WERI-Rb-1 (cell line): ENCODE results near the gene TAS1R3.

Experiments
- DNase-seq: peaks from one replicate; pipeline ENCODE4 v3.0.0-alpha.2; 2020
- H3K27ac ChIP-seq: fragments of 250-450 bp; sonication (Bioruptor Pico); 2 replicates; pipeline ENCODE4 v1.5.1; 2020; ENCODE audit warnings: mild to moderate bottlenecking, moderate library complexity
- H3K27me3 ChIP-seq: fragments of 250-450 bp; sonication (Bioruptor Pico); 2 replicates; pipeline ENCODE4 v1.5.1; 2021; ENCODE audit warnings: mild to moderate bottlenecking, low read depth, moderate library complexity; ENCODE audit not compliant: insufficient read depth, severe bottlenecking
- H3K36me3 ChIP-seq: fragments of 250-450 bp; sonication (Bioruptor Pico); 2 replicates; pipeline ENCODE4 v1.5.1; 2020; ENCODE audit warnings: mild to moderate bottlenecking, moderate library complexity
- H3K4me3 ChIP-seq: 2 replicates; pipeline ENCODE4 v1.5.1; 2011; ENCODE audit warnings: low read depth, mild to moderate bottlenecking, control low read depth, low read length
- H3K9me3 ChIP-seq: fragments of 250-450 bp; sonication (Bioruptor Pico); 2 replicates; pipeline ENCODE4 v1.5.1; 2021; ENCODE audit warnings: mild to moderate bottlenecking, moderate library complexity; ENCODE audit not compliant: severe bottlenecking
- CTCF ChIP-seq: IDR thresholded peaks from 2 replicates; pipeline ENCODE4 v1.5.1; 2011; ENCODE audit warnings: low read depth, mild to moderate bottlenecking, control low read depth, inconsistent platforms, low read length

TAS1R3 gene

DNA sequence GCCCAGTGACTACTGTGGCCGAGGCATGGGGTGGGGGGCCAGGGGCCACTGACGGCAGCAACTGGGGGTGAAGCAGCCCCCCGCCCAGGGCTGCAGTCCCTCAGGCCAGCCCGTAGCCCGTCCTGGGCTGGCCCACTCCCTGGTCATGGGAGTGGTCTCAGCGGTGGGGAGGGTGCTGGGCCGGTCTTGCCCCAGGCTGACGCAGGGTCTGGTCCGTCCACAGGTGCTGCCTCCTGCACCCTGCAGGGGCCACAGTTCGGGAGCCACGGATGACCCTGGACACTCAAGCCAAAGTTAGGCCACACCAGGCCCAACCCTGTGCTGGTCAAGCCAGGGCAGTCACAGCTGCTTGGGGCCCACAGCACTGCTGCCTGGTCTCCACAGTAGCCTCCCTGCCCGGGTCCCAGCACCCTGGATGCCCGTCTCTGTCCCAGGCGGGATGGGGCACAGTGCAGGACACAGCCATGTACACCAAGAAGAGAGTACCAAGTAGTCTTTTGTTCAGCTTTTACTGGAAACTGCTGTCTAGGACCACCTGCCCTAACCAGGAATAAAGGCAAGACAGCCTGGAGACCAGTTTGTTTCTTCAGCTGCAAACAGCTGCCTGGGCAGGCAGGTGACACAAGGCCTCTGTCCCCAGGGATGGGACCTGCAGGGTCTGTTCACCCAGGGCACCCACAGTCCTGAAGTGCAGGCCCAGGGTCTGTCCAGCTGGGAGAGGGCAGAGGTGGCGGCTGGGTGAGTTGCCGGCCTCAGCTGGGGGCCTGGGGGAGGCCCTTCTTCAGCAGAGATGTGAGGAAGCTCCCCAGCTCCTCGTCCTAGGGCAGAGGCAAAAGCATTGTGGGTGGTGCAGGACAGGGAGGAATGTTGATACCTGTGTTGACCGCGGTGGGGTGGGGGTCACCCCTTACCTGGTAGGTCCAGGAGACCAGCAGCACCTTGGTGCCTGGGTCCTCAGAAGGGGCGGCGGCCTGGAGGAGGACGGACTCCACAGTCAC is 19.7 kb upstream of the TAS1R3 start:
- H3K36me3 ChIP-seq = peaks cover 80% of the 10 kb centered on the region
- H3K9me3 ChIP-seq = no peaks in the 10 kb centered on the region
- H3K27ac ChIP-seq = no peak overlapping the region
- H3K27me3 ChIP-seq = no peaks in the 10 kb centered on the region
- DNase-seq = no peak
- H3K4me3 ChIP-seq = no peak overlapping the region
- no peak for TF ChIP-seq CTCF

DNA sequence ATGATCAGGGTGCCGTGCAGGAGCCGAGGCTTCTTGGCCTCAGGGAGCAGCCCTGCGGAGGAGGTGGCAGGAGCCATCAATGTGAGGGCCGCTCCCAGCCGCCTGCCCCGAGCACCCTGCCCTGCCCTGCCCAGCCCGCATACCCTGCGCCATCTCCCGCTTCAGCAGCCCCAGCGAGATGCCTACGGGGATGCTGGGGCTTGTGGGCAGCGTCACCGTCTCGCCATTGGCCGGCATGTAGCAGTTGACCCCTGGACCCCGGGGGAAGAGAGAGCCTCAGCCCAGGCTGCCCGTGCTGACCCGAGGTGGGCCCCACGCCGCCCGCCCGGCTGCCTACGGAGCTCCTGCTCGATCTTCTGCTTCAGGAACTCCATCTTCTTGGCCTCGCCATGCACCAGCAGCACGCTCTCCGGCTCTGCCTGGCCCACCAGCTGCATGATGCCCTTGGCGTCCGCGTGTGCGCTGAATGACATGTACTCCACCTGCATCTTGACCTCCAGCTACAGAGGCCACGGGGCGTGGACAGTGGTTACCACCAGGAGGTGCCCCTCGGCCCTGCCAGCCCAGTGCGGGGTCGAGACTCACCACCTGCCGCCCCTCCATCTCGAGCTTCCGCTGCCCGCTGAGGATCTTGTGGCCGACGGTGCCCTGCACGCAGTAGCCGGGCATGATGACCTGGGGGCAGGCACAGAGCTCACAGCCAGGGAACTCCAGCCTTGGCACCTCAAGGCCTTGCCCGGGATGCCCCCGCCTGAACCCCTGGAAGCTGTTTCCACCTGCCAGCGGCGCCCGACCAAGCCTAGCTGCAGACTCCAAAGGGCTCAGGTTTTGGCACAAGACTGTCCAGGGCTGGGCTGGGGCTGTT is 18.4 kb upstream of the TAS1R3 start:
- TF ChIP-seq CTCF = no peak
- no peaks in the 10 kb centered on the region for H3K27me3 ChIP-seq
- peaks cover 88% of the 10 kb centered on the region for H3K36me3 ChIP-seq
- no peak for DNase-seq
- H3K4me3 ChIP-seq = no peak overlapping the region
- H3K9me3 ChIP-seq = no peaks in the 10 kb centered on the region
- H3K27ac ChIP-seq = no peak overlapping the region; the same call in 1 of the 2 replicates

DNA sequence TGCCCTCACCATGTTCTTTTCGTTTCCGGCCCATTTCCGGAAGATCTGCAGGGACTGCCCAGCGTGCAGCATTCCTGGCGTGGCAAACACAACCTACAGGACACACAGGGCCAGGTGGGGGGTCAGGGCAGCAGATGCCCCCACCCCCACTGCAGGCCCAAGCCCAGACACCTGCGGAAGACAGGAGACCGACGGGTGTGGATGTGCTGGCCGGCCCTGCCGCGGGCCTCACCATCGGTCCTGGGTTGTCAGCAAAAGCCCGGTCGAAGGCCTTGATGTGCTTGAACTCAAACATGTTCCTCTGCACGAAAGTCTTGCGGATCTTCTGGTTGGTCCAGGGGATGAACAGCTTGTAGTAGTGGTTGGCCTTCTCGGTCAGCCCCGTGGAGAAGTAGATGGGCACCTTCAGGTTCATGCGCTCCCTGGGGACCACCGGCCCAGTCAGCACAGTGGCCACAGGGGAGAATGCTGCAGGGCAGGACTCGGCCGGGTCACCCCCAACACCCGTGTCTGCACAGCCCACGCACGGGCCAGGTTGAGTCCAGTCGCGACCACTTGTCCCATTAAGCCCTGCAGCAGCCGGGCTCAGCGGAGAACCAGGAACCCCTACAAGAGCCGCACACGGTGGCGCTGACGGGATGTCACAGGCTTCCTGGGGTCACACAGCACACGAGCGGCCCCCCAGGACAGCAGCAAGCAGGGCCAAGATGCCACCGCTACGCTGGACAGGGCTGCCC is 17.4 kb upstream of the TAS1R3 start:
- no peak for TF ChIP-seq CTCF

GRCh38 chr1:1314237-1314586 is 16.9 kb upstream of the TAS1R3 start:
- no peaks in the 10 kb centered on the region for H3K27me3 ChIP-seq
- H3K9me3 ChIP-seq = no peaks in the 10 kb centered on the region
- H3K4me3 ChIP-seq = no peak overlapping the region
- H3K27ac ChIP-seq = peak overlapping the region; percentile 27; the same call in 1 of the 2 replicates
- TF ChIP-seq CTCF = no peak
- H3K36me3 ChIP-seq = peaks cover 93% of the 10 kb centered on the region
- no peak for DNase-seq

More for the DNA sequence above, 17.4 kb upstream of the TAS1R3 start:
- H3K27ac ChIP-seq = no peak overlapping the region; the same call in 1 of the 2 replicates
- no peak overlapping the region for H3K4me3 ChIP-seq
- peaks cover 93% of the 10 kb centered on the region for H3K36me3 ChIP-seq
- H3K27me3 ChIP-seq = no peaks in the 10 kb centered on the region
- H3K9me3 ChIP-seq = no peaks in the 10 kb centered on the region
- no peak for DNase-seq

GRCh38 chr1:1314678-1315335 is 16.3 kb upstream of the TAS1R3 start:
- no peak for DNase-seq
- TF ChIP-seq CTCF = no peak
- Histone ChIP-seq H3K27me3 (no peaks in the 10 kb centered on the region), H3K27ac (peak overlapping the region; percentile 76), H3K36me3 (peaks cover 93% of the 10 kb centered on the region), H3K4me3 (no peak overlapping the region), H3K9me3 (no peaks in the 10 kb centered on the region)
